HEK293 (cell line): Measurements from ENCODE around the gene WDR64.

Source experiments
- CTCF ChIA-PET: fragments of 350-600 bp; formaldehyde crosslinking; extraction: SDS; loops from one replicate; lab custom pipeline; 2021; ENCODE audit warnings: antibody characterized with exemption; lab: Yijun Ruan, JAX
- POLR2A ChIA-PET: fragments of 300-600 bp; formaldehyde crosslinking; extraction: SDS; loops from one replicate; lab custom pipeline; 2020; ENCODE audit warnings: antibody characterized with exemption, inconsistent platforms; lab: Yijun Ruan, JAX
- H3K27ac ChIP-seq: fragments of 200-500 bp; sonication (Bioruptor generic); 2 replicates; pipeline ENCODE4 v1.5.1; 2014; ENCODE audit warnings: low read depth, low read length, control low read depth, inconsistent platforms; ENCODE audit errors: extremely low read depth
- H3K36me3 ChIP-seq, 2 experiments: fragments of 200-500 bp in 1 of 2; sonication (Bioruptor generic) in 1 of 2; 1 replicate in 1 of 2; 2 replicates in 1 of 2; pipeline ENCODE4 v1.5.1; 2014 to 2017; ENCODE audit warnings: inconsistent platforms in 2 of 2, low read length in 2 of 2; ENCODE audit not compliant: control insufficient read depth in 2 of 2, insufficient read depth in 1 of 2
- H3K4me1 ChIP-seq: fragments of 200-500 bp; sonication (Bioruptor generic); 2 replicates; pipeline ENCODE4 v1.5.1; 2014; ENCODE audit warnings: mild to moderate bottlenecking, low read length, inconsistent platforms; ENCODE audit not compliant: control insufficient read depth, insufficient read depth
- H3K4me3 ChIP-seq: 2 replicates; pipeline ENCODE4 v1.5.1; 2011; ENCODE audit warnings: low read depth, mild to moderate bottlenecking, control low read depth, low read length, moderate library complexity
- H3K9me3 ChIP-seq: fragments of 200-500 bp; sonication (Bioruptor generic); 2 replicates; pipeline ENCODE4 v1.5.1; 2014; ENCODE audit warnings: low read depth, low read length, inconsistent platforms; ENCODE audit not compliant: control insufficient read depth, insufficient read depth
- MYNN ChIP-seq: fragments of 450-650 bp; formaldehyde crosslinking; IDR thresholded peaks from 2 replicates; pipeline ENCODE4 v1.5.1; 2016; ENCODE audit warnings: missing biosample characterization, missing genetic modification characterization, borderline replicate concordance
- PRDM6 ChIP-seq: fragments of 450-650 bp; formaldehyde crosslinking; IDR thresholded peaks from 2 replicates; pipeline ENCODE4 v1.5.1; 2017; ENCODE audit warnings: missing biosample characterization, missing genetic modification characterization
- REST ChIP-seq: fragments of 450-650 bp; formaldehyde crosslinking; IDR thresholded peaks from 2 replicates; pipeline ENCODE4 v1.5.1; 2016; ENCODE audit warnings: missing biosample characterization, missing genetic modification characterization
- SCRT1 ChIP-seq: fragments of 450-650 bp; formaldehyde crosslinking; IDR thresholded peaks from 2 replicates; pipeline ENCODE4 v1.5.1; 2016; ENCODE audit warnings: missing biosample characterization, missing genetic modification characterization, borderline replicate concordance
- ZBTB21 ChIP-seq: fragments of 450-650 bp; formaldehyde crosslinking; IDR thresholded peaks from 2 replicates; pipeline ENCODE4 v1.5.1; 2017; ENCODE audit warnings: missing biosample characterization, missing genetic modification characterization
- ZBTB8A ChIP-seq: fragments of 450-650 bp; formaldehyde crosslinking; IDR thresholded peaks from 2 replicates; pipeline ENCODE4 v1.5.1; 2016; ENCODE audit warnings: missing biosample characterization, missing genetic modification characterization
- ZNF121 ChIP-seq: fragments of 450-650 bp; formaldehyde crosslinking; IDR thresholded peaks from 2 replicates; pipeline ENCODE4 v1.5.1; 2016; ENCODE audit warnings: missing biosample characterization, missing genetic modification characterization
- ZNF132 ChIP-seq: fragments of 450-650 bp; formaldehyde crosslinking; IDR thresholded peaks from 2 replicates; pipeline ENCODE4 v1.5.1; 2017; ENCODE audit warnings: missing biosample characterization, missing genetic modification characterization, borderline replicate concordance
- ZNF292 ChIP-seq: fragments of 450-650 bp; formaldehyde crosslinking; IDR thresholded peaks from 2 replicates; pipeline ENCODE4 v1.5.1; 2016; ENCODE audit warnings: low read depth, missing biosample characterization, missing genetic modification characterization, borderline replicate concordance
- ZNF335 ChIP-seq: fragments of 450-650 bp; formaldehyde crosslinking; conservative IDR thresholded peaks from 2 replicates; pipeline ENCODE4 v1.5.1; 2016; ENCODE audit warnings: missing biosample characterization, missing genetic modification characterization
- ZNF341 ChIP-seq: fragments of 450-650 bp; formaldehyde crosslinking; IDR thresholded peaks from 2 replicates; pipeline ENCODE4; 2016; ENCODE audit warnings: low read depth, missing biosample characterization, missing genetic modification characterization
- ZNF366 ChIP-seq: fragments of 450-650 bp; formaldehyde crosslinking; conservative IDR thresholded peaks from 2 replicates; pipeline ENCODE4 v1.5.1; 2016; ENCODE audit warnings: missing biosample characterization, missing genetic modification characterization
- ZNF398 ChIP-seq: fragments of 450-650 bp; formaldehyde crosslinking; IDR thresholded peaks from 2 replicates; pipeline ENCODE4 v1.5.1; 2017; ENCODE audit warnings: missing biosample characterization, missing genetic modification characterization
- ZNF404 ChIP-seq: fragments of 450-650 bp; formaldehyde crosslinking; IDR thresholded peaks from 2 replicates; pipeline ENCODE4 v1.5.1; 2017; ENCODE audit warnings: missing biosample characterization, missing genetic modification characterization
- ZNF473 ChIP-seq: fragments of 450-650 bp; formaldehyde crosslinking; IDR thresholded peaks from 2 replicates; pipeline ENCODE4 v1.5.1; 2017; ENCODE audit warnings: missing biosample characterization, missing genetic modification characterization
- ZNF510 ChIP-seq: fragments of 450-650 bp; formaldehyde crosslinking; IDR thresholded peaks from 2 replicates; pipeline ENCODE4 v1.5.1; 2018; ENCODE audit warnings: mild to moderate bottlenecking, missing genetic modification characterization, missing biosample characterization; ENCODE audit not compliant: insufficient replicate concordance
- ZNF514 ChIP-seq: fragments of 450-650 bp; formaldehyde crosslinking; IDR thresholded peaks from 2 replicates; pipeline ENCODE4 v1.5.1; 2016; ENCODE audit warnings: missing biosample characterization, missing genetic modification characterization
- ZNF596 ChIP-seq: fragments of 450-650 bp; IDR thresholded peaks from 2 replicates; pipeline ENCODE4 v1.5.0; 2018; ENCODE audit warnings: missing biosample characterization, mild to moderate bottlenecking, missing genetic modification characterization, moderate library complexity
- ZNF664 ChIP-seq: fragments of 450-650 bp; formaldehyde crosslinking; IDR thresholded peaks from 2 replicates; pipeline ENCODE4 v1.5.1; 2016; ENCODE audit warnings: missing biosample characterization, missing genetic modification characterization
- ZNF768 ChIP-seq: fragments of 450-650 bp; formaldehyde crosslinking; IDR thresholded peaks from 2 replicates; pipeline ENCODE4 v1.5.1; 2018; ENCODE audit warnings: missing biosample characterization, mild to moderate bottlenecking, missing genetic modification characterization

WDR64 gene

GRCh38 chr1:241642593-241642944 lies 9.5 kb upstream of the WDR64 start:
- Histone ChIP-seq H3K9me3 (no peaks in the 10 kb centered on the region; the same call in 1 of the 2 replicates), H3K4me1 (peaks cover 10% of the 10 kb centered on the region), H3K36me3 (no peaks in the 10 kb centered on the region), H3K4me3 (no peak overlapping the region), H3K27ac (no peak overlapping the region)
- ChIA-PET CTCF (interaction anchor here (4.5 kb wide), 1 partner anchor 16 kb away, joined by 23 read pairs; no protein-coding TSS in a partner anchor), POLR2A (no interaction called here)
- no peak for TF ChIP-seq PRDM6 (tag by site-specific recombination)
- TF ChIP-seq ZNF768 (tag by site-specific recombination): no peak
- TF ChIP-seq ZNF510 (tag by site-specific recombination): no peak
- TF ChIP-seq REST (tag by site-specific recombination): no peak
- no peak for TF ChIP-seq MYNN (tag by site-specific recombination)
- TF ChIP-seq ZNF132 (tag by site-specific recombination): no peak
- no peak for TF ChIP-seq ZNF366 (tag by site-specific recombination)
- TF ChIP-seq ZNF596: no peak
- TF ChIP-seq ZNF664 (tag by site-specific recombination): no peak
- no peak for TF ChIP-seq ZNF473 (tag by site-specific recombination)
- no peak for TF ChIP-seq ZNF398 (tag by site-specific recombination)
- no peak for TF ChIP-seq SCRT1
- TF ChIP-seq ZNF404 (tag by site-specific recombination): no peak
- no peak for TF ChIP-seq ZNF341 (tag by site-specific recombination)
- no peak for TF ChIP-seq ZBTB21
- TF ChIP-seq ZNF514 (tag by site-specific recombination): no peak
- TF ChIP-seq ZNF335 (tag by site-specific recombination): no peak

- H3K27ac ChIP-seq: no peak overlapping the region
- H3K9me3 ChIP-seq: no peaks in the 10 kb centered on the region; the same call in 1 of the 2 replicates
- H3K4me3 ChIP-seq: no peak overlapping the region
- H3K36me3 ChIP-seq: no peaks in the 10 kb centered on the region
- H3K4me1 ChIP-seq: no peaks in the 10 kb centered on the region
- TF ChIP-seq ZNF121 (peak; percentile 75), ZNF292 (tag by site-specific recombination) (no peak), ZNF768 (tag by site-specific recombination) (no peak), ZBTB8A (tag by site-specific recombination) (no peak)
- CTCF ChIA-PET: interaction anchor here (0.6 to 4.5 kb wide), 3 partner anchors 15 to 20 kb away, joined by 3 to 23 read pairs (median 3); no protein-coding TSS in a partner anchor
- POLR2A ChIA-PET: no interaction called here
These were observed 7.8 kb upstream of the WDR64 start for GRCh38 chr1:241644259-241644658.
